ENCODE data around the gene ZMYM3.

The ZMYM3 gene

GRCh38 chrX:71214152-71214551 is 39.8 kb downstream of the ZMYM3 start:
- H3K9ac ChIP-seq, result no peak overlapping the region
- no peak overlapping the region for H3K27ac ChIP-seq

GRCh38 chrX:71212536-71212935 is 41.4 kb downstream of the ZMYM3 start:
- Histone ChIP-seq H3K27ac (no peak overlapping the region), H3K4me2 (no peak overlapping the region), H3K79me2 (ENCODE audit: insufficient read depth, low read depth) (no peaks in the 10 kb centered on the region), H3K36me3 (ENCODE audit: insufficient read depth) (no peaks in the 10 kb centered on the region), H4K20me1 (ENCODE audit: insufficient read depth) (no peaks in the 10 kb centered on the region), H3K4me1 (ENCODE audit: low read depth, poor library complexity, severe bottlenecking) (no peaks in the 10 kb centered on the region), H3K9ac (no peak overlapping the region), H2AFZ (ENCODE audit: low read depth) (no peak overlapping the region), H3K4me3 (IDR thresholded peaks at IDR 0.05; ENCODE audit: insufficient read depth, low read depth, low read length) (no peak overlapping the region), H3K27me3 (ENCODE audit: insufficient read depth, low read depth) (no peaks in the 10 kb centered on the region)
- no peak for TF ChIP-seq CTCF (conservative IDR thresholded peaks at IDR 0.05; ENCODE audit: low read depth, low read length)

More at GRCh38 chrX:71214152-71214551, 39.8 kb downstream of the ZMYM3 start:
- Histone ChIP-seq H3K4me2 (no peak overlapping the region), H3K36me3 (ENCODE audit: insufficient read depth) (no peaks in the 10 kb centered on the region), H3K79me2 (ENCODE audit: insufficient read depth, low read depth) (no peaks in the 10 kb centered on the region), H3K4me3 (IDR thresholded peaks at IDR 0.05; ENCODE audit: insufficient read depth, low read depth, low read length) (no peak overlapping the region), H3K4me1 (ENCODE audit: low read depth, poor library complexity, severe bottlenecking) (no peaks in the 10 kb centered on the region), H2AFZ (ENCODE audit: low read depth) (no peak overlapping the region), H3K27me3 (ENCODE audit: insufficient read depth, low read depth) (no peaks in the 10 kb centered on the region), H4K20me1 (ENCODE audit: insufficient read depth) (no peaks in the 10 kb centered on the region)
- TF ChIP-seq CTCF (conservative IDR thresholded peaks at IDR 0.05; ENCODE audit: low read depth, low read length), result no peak

GRCh38 chrX:71210816-71211215 is 43.1 kb downstream of the ZMYM3 start:
- Histone ChIP-seq H4K20me1 (ENCODE audit: insufficient read depth) (no peaks in the 10 kb centered on the region), H3K9ac (no peak overlapping the region), H3K27ac (no peak overlapping the region), H3K79me2 (ENCODE audit: insufficient read depth, low read depth) (no peaks in the 10 kb centered on the region), H3K27me3 (ENCODE audit: insufficient read depth, low read depth) (no peaks in the 10 kb centered on the region), H2AFZ (ENCODE audit: low read depth) (no peak overlapping the region), H3K4me2 (no peak overlapping the region), H3K4me3 (IDR thresholded peaks at IDR 0.05; ENCODE audit: insufficient read depth, low read depth, low read length) (no peak overlapping the region), H3K4me1 (ENCODE audit: low read depth, poor library complexity, severe bottlenecking) (no peaks in the 10 kb centered on the region), H3K36me3 (ENCODE audit: insufficient read depth) (no peaks in the 10 kb centered on the region)
- no peak for TF ChIP-seq CTCF (conservative IDR thresholded peaks at IDR 0.05; ENCODE audit: low read depth, low read length)

- H3K9ac ChIP-seq, result no peak overlapping the region
- H2AFZ ChIP-seq (ENCODE audit: low read depth), result no peak overlapping the region
- H3K27me3 ChIP-seq (ENCODE audit: insufficient read depth, low read depth), result no peaks in the 10 kb centered on the region
- no peak for TF ChIP-seq CTCF (conservative IDR thresholded peaks at IDR 0.05; ENCODE audit: low read depth, low read length)
- H3K36me3 ChIP-seq (ENCODE audit: insufficient read depth), result no peaks in the 10 kb centered on the region
- H3K4me2 ChIP-seq, result no peak overlapping the region
- H3K4me3 ChIP-seq (IDR thresholded peaks at IDR 0.05; ENCODE audit: insufficient read depth, low read depth, low read length), result no peak overlapping the region
- H3K4me1 ChIP-seq (ENCODE audit: low read depth, poor library complexity, severe bottlenecking), result no peaks in the 10 kb centered on the region
- no peaks in the 10 kb centered on the region for H4K20me1 ChIP-seq (ENCODE audit: insufficient read depth)
- no peaks in the 10 kb centered on the region for H3K79me2 ChIP-seq (ENCODE audit: insufficient read depth, low read depth)
- H3K27ac ChIP-seq, result no peak overlapping the region
Observed at GRCh38 chrX:71199252-71200008, 54.5 kb downstream of the ZMYM3 start.

Measured in KMS-11 (cell line).